CD4-positive, alpha-beta T cell treated with Interleukin-17A for 4 hours (primary cell): ENCODE measurements around the gene FBXO48.
"Not testable (repeated sequence)": the region's sequence is repeated elsewhere in the genome, so short reads cannot be mapped to it uniquely, and the experiment has no call there.

Source experiments
- DNase-seq: peaks from one replicate; pipeline ENCODE4 v3.0.0-alpha.2; 2020; ENCODE audit warnings: mixed read lengths

Gene FBXO48

GRCh38 chr2:68467077-68467960 lies at the start of gene FBXO48, which contains the start of gene APLF:
TSS of gene FBXO48 (minus strand) at chr2:68467294. CDS start at chr2:68465145, 2,149 bp downstream.
TSS of gene APLF (plus strand) at chr2:68467585. CDS start at chr2:68467732, 147 bp downstream.
- DNase-seq: peak; percentile 99

- DNase-seq: no peak
Observed at GRCh38 chr2:68516051-68516955, 49.2 kb upstream of the FBXO48 start.

- no peak for DNase-seq
Observed at GRCh38 chr2:68514316-68514929, 47.3 kb upstream of the FBXO48 start.

- no peak for DNase-seq
Observed at GRCh38 chr2:68512966-68513365, 45.9 kb upstream of the FBXO48 start.

DNA sequence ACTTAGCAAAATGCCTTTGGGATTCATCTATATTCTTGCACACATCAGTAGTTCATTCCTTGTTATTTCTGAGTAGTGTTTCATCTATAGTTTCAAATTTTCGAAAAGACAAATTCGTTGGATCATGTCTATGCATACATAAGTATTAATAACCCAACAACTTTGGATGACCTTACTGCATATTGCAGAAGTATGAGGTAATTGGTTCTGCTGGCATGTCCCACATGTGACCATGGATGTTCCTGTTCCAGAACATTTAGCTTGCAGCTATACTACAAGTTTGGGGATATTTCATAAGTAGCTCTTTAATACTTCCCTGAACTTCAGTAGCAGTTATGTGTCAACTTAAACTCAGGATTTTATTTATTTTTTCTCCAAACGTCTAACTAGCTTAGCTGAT lies 45.2 kb upstream of the FBXO48 start:
- DNase-seq: no peak

DNA sequence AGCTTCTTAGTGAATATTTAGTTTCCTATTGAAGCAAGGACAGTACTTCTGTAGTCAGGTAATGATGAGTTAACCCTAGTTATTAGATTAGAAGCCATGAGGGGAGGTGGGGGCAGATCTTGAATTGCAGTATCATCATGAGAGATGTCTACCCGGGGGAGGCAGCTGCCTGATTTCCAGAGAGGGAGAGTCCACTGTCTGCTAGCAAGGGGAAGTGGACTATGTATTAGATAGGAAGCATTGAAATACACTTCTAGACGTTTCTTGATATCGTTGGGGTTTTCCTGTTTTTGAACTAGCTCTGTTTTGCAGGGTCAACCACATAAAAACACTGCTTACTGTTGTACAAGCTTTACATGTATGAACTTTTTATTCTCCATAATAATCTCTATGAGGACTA lies 39.1 kb upstream of the FBXO48 start:
- DNase-seq: no peak

GRCh38 chr2:68505603-68506159 lies 38.6 kb upstream of the FBXO48 start:
- no peak for DNase-seq

- no peak for DNase-seq
Observed at GRCh38 chr2:68501768-68502167, 34.7 kb upstream of the FBXO48 start.

GRCh38 chr2:68500649-68501048 lies 33.6 kb upstream of the FBXO48 start:
- DNase-seq: no peak

GRCh38 chr2:68499133-68499532 lies 32.0 kb upstream of the FBXO48 start:
- no peak for DNase-seq

DNA sequence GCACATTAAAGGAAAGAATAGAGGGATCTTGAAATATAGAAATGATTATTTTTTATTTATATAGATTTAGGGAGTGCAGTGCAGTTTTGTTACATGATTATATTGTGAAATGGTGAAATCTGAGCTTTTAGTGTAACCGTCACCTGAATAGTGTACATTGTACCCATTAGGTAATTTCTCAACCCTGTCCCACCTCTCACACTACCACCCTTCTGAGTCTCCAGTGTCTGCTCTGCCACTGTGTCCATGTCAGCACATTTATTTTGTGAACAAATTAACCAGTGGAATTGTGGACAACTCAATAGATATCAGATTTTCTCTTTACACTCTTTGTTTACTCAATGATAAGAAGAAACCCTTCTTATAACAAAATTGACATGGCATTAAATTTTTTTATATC lies 24.5 kb upstream of the FBXO48 start:
- DNase-seq: no peak

GRCh38 chr2:68489282-68489681 lies 22.2 kb upstream of the FBXO48 start:
- no peak for DNase-seq

DNA sequence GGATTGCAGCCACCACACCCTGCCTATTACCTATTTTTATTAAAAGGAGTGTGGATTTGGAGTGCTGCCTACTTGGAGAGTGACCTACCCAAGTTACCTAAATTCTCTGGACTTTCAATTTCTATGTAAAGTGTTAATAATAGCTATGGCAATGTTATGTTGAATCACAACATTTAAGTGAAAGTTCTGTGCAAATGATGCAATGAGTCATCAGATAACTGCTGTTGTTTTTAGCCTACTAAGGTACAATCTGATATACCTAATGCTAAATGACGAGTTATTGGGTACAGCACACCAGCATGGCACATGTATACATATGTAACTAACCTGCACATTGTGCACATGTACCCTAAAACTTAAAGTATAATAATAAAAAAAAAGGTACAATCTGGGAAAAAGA lies 21.5 kb upstream of the FBXO48 start:
- not testable (repeated sequence) for DNase-seq

DNA sequence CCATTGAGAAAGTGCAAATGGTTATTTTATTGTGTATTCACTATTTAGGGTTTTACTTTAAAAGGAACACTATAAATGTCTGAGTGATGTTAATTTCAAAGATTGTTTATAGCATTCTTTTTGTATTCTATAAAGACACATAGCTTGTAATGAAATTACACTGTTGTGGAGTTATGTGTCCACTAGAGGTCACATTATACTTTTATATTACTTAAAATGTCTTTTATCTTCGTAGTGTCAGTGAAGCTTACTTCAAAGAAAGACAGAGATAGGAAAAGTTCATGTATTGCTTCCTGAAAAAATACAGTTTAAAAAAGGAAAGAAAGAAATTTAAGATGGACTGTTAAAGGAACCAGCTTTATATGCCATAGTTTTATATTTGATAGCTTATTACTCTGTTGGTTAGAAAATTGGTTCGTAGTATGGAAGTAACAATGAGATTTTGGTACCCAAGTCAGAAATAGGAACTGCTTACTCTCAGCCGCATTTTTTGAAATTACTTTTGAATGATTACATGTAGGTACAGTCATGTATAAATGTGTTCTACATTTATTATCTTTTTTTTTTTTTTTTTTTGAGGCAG lies 20.8 kb upstream of the FBXO48 start:
- DNase-seq: no peak

- DNase-seq: no peak
Observed at GRCh38 chr2:68483011-68483410, 15.9 kb upstream of the FBXO48 start.

GRCh38 chr2:68482296-68482820 lies 15.3 kb upstream of the FBXO48 start:
- DNase-seq: no peak

- no peak for DNase-seq
Observed at GRCh38 chr2:68478688-68479087, 11.6 kb upstream of the FBXO48 start.

- no peak for DNase-seq
Observed at GRCh38 chr2:68476454-68476853, 9.4 kb upstream of the FBXO48 start.

DNA sequence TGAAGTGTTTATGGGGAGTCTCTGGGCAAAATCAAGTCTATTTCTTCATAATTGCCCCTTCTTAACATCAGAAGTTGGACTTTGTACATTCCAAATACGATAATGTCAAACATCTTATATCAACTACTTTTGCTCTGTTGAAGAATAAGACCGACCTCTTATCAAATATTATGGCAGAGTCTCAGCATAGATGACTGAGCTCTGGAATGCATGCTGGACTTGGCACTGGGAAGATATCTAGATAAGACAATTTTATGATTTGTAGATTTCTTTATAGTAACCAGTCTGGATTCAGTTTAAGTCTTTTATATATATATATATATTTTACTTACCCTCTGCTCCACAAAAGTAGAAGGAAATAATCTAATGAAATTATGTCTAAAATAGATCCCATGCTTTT lies 8.5 kb upstream of the FBXO48 start:
- DNase-seq: no peak

DNA sequence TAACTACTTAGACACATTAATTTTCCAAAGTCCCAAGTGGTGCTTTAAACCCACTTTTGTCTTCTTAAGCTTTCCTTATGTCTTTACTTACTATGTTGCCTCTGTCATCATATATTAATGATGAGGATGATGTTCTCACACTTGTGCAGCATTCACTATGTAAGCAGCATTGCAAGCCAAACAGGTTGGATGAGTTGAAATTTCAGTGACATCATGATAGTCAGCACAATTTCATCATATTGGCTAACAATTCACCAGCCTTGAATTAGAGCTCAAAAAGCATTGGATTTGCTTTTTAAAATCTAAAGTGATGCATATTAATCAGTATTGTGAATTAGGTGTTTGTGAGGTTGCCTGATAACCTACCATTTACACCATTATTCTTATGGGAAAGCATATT lies 8.0 kb upstream of the FBXO48 start:
- no peak for DNase-seq

DNA sequence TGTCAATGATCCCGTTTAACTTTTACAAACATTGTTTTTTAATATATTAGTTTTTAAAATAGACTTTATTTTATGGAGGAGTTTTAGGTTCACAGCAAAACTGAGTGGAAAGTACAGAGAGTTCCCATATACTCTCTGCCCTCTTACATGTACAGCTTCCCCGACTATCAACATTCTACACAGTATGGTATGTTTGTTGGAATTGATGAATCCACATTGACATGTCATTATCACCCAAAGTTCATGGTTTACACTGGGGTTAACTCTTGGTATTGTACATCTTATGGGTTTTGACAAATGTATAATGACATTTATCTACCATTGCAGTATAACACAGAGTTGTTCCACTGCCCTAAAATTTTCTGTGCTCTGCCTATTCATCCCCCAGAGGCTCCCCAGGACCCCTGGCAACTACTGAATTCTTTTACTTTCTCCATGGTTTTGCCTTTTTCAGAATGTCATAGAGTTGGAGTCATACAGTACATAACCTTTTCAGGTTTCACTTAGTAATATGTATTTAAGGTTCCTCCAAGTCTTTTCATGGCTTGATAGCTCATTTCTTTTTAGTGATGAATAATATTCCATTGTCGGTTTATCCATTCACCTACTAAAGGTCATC lies 5.8 kb upstream of the FBXO48 start:
- DNase-seq: no peak

DNA sequence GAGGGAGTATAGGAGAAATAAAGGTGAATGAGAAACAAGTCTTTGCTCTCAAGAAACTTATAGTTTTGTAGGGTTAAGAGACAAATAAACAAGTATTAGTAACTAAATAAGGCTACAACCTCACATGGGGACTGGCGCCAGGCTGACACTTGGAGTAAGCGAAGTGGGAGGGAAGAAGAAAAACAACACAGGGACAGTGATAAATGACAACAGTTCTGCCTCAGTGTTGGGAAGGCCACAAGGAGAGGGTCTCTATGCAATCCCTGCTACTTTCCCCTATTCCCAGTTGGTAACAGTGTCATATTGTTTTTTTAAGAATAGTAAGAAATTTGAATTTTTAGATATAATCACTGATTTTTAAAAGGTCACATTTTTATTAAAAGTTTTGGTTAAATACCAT lies 4.3 kb upstream of the FBXO48 start:
- no peak for DNase-seq
